ENCODE data around the gene IL9. TPM values are rescaled to one million over a fixed set of nuclear protein-coding genes. Genes with fewer than 3 reads are reported as not detected.

The IL9 gene
- total RNA-seq, 1 donor, result not detected

DNA sequence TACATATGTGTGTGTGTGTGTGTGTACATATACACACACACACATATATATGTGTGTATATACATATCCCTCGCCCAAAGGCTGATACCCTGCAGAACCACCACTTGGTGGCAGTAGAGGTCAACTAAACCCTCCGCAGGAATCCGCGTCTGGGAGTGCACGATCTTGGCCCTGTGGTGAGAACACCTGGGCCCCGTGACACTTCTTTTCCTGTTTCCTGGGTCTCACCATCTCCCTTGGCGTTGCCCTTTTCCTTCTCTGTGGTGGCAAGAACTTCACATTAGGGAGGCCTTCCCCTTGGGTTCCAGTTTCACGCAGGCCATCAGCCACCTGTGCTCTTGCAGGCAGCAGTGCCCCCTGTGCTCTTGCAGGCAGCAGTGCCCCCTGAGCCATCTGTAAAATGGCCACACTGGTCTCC lies 8.2 kb downstream of the IL9 start:
- TF ChIP-seq, protein P1, sequence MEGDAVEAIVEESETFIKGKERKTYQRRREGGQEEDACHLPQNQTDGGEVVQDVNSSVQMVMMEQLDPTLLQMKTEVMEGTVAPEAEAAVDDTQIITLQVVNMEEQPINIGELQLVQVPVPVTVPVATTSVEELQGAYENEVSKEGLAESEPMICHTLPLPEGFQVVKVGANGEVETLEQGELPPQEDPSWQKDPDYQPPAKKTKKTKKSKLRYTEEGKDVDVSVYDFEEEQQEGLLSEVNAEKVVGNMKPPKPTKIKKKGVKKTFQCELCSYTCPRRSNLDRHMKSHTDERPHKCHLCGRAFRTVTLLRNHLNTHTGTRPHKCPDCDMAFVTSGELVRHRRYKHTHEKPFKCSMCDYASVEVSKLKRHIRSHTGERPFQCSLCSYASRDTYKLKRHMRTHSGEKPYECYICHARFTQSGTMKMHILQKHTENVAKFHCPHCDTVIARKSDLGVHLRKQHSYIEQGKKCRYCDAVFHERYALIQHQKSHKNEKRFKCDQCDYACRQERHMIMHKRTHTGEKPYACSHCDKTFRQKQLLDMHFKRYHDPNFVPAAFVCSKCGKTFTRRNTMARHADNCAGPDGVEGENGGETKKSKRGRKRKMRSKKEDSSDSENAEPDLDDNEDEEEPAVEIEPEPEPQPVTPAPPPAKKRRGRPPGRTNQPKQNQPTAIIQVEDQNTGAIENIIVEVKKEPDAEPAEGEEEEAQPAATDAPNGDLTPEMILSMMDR (IDR thresholded peaks at IDR 0.05; ENCODE audit: insufficient read depth, low read depth, low read length), result peak; percentile 87
- no peak overlapping the region for H3K4me3 ChIP-seq (ENCODE audit: low read depth, low read length)
- peak; percentile 68 for DNase-seq (ENCODE audit: low read depth)

DNA sequence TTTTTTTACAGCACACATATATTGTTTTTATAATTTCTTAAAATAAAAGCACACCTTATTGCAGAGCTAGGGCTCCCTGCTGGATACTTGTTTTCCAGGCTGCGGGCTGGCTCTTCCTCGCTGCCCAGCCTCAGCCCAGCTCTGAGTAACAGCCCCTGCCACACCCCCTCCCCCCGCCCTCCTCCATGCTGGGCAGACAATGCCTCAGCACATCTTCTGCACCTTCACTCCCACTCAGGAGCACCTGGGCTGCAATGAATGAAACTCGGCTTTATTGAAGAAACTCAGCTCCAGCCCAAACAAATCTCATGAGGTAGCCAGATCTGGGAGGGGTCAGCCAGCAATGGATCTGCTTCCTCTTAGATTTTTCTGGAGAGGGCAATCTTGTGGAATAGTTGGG lies 9.5 kb downstream of the IL9 start:
- H3K4me3 ChIP-seq (ENCODE audit: low read depth, low read length), result no peak overlapping the region
- DNase-seq (ENCODE audit: low read depth), result no peak
- TF ChIP-seq, protein P1 (IDR thresholded peaks at IDR 0.05; ENCODE audit: insufficient read depth, low read depth, low read length), result no peak

DNA sequence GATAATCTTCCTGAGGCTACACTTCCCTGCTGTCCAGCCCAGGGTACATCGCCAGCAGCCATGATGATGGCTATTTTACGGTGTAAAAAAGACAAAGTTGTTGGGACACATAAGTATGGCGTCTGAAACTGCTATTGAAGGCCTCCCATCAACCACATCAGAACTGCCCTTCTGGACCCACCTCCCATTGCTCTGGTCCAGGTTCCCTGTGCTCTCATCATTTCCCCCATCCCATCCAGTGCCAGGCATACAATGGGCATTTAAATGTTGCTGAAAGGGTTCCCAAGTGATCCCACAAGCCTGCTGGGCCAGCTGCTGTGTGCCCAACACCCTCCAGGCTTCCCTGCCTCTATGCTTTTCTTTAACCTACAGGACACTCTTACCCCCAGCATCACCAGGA lies 10.6 kb downstream of the IL9 start:
- TF ChIP-seq, protein P1 (IDR thresholded peaks at IDR 0.05; ENCODE audit: insufficient read depth, low read depth, low read length), result no peak
- H3K4me3 ChIP-seq (ENCODE audit: low read depth, low read length), result no peak overlapping the region
- DNase-seq (ENCODE audit: low read depth), result no peak

DNA sequence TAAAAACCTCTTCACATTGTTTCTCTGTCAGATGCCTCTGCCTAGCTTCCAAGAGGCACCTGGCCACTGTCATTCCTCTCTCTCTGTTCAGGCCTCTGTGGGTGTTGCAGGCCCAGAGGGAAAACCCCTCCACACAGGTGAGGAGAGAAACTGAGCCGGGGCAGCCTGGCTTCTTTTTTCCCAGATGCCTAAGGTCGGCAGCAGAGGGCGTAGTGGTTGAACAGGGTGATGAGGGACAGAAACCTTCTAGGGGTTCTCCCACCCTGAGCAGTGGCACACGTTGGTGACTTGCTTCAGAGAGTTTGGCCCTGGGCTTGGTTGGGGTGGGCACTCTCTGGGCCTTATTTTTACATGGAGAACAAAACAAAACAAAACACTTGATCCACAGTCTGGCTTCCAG lies 12.2 kb downstream of the IL9 start:
- no peak overlapping the region for H3K4me3 ChIP-seq (ENCODE audit: low read depth, low read length)
- TF ChIP-seq, protein P1 (IDR thresholded peaks at IDR 0.05; ENCODE audit: insufficient read depth, low read depth, low read length), result peak; percentile 14
- DNase-seq (ENCODE audit: low read depth), result no peak

DNA sequence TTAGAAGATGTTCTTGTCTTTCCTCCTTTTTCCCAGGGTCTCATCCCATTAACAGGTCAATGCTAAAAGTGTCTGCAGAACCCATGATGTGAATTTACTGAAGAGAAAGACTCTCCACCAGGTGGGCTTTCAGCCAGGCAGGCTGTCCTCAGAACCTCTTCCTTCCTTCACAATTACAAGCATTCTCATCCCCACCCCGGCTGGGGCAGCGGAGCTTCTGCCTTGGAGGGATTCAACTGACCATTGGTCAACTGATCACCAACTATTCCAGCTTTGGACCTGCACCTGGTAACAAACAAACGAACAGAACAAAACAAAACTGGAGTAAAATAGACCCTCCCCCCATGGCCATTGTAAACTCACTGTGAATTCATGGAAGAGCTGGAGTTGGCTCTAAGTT lies 12.6 kb downstream of the IL9 start:
- no peak for DNase-seq (ENCODE audit: low read depth)
- no peak overlapping the region for H3K4me3 ChIP-seq (ENCODE audit: low read depth, low read length)

DNA sequence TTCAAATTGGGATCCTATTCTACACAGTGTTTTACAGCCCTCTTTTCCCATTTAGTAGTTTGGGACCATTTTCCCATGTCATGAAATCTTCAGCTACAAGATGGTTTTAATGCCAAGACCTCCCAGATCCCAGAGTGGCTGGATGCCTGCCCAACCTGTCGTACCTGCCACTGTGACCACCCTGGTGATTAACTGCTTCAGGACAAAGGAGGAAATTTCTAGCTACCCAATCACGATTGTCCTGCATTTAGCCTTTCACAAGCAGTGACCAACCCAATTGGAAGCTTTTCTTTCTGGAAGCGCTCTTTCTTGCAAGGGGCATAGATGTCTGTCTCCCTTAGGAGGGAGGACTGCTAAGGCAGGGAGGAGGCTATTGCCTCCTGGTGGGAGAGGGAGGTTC lies 13.8 kb downstream of the IL9 start:
- TF ChIP-seq, protein P1 (IDR thresholded peaks at IDR 0.05; ENCODE audit: insufficient read depth, low read depth, low read length), result no peak
- H3K4me3 ChIP-seq (ENCODE audit: low read depth, low read length), result no peak overlapping the region
- no peak for DNase-seq (ENCODE audit: low read depth)

More for the DNA sequence above, 12.6 kb downstream of the IL9 start:
- TF ChIP-seq, protein P1 (IDR thresholded peaks at IDR 0.05; ENCODE audit: insufficient read depth, low read depth, low read length), result no peak

DNA sequence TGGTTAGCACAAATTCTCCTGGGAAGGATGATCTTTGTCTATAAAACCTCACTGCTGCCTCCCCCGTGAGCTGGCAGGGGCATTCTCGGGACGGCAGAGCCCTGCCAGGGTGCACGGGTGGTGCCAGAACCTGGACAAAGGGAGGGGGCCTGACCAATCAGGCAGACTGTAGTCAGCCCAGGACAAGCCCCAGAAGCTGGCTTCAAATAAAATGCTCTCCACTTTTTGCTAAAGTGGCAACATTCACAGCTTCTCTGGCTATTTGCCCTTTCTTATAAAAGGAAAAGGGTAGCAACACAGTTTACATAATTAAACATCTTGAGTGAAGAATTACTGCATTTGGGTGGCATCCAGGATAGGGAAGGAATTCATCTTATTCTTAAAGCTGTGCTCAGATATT lies 14.4 kb downstream of the IL9 start:
- TF ChIP-seq, protein P1 (IDR thresholded peaks at IDR 0.05; ENCODE audit: insufficient read depth, low read depth, low read length), result no peak
- no peak overlapping the region for H3K4me3 ChIP-seq (ENCODE audit: low read depth, low read length)
- no peak for DNase-seq (ENCODE audit: low read depth)
